T-cell (primary cell): ENCODE data around the gene MBP. TPM values are rescaled to one million over a fixed set of nuclear protein-coding genes. Genes with fewer than 3 reads are reported as not detected.

Source experiments
- ATAC-seq, 4 experiments: fragments of 200-7000 bp in 3 of 4; fragments of 150-1000 bp in 1 of 4; cut with Tn5 transposase; replicated peaks in 1 of 4; 1 replicate in 3 of 4; 2 replicates in 1 of 4; pipeline ENCODE4 v1.10.0; 2021; ENCODE audit warnings: moderate library complexity in 3 of 4, mild to moderate bottlenecking in 2 of 4, moderate number of reproducible peaks in 1 of 4
- CTCF ChIA-PET, 2 donors: fragments of 300-600 bp; sonication (Branson Sonifier 250); formaldehyde crosslinking; loops; one replicate each; lab custom pipeline; 2022; ENCODE audit warnings: antibody characterized with exemption in 2 of 2; lab: Charles Lee
- POLR2A ChIA-PET, 2 donors: fragments of 300-600 bp; sonication (Branson Sonifier 250); formaldehyde crosslinking; loops; one replicate each; lab custom pipeline; 2022; ENCODE audit warnings: antibody characterized with exemption in 2 of 2; lab: Charles Lee
- DNase-seq, 35 experiments: peaks; one replicate each; pipeline versions ENCODE4 v3.0.0 to v3.0.0-alpha.2; 2013 to 2023
- H3K27ac ChIP-seq: one replicate; pipeline ENCODE4 v1.5.1; 2013; ENCODE audit warnings: low read length
- H3K27me3 ChIP-seq, 2 experiments: replicated peaks in 1 of 2; 1 replicate in 1 of 2; 2 replicates in 1 of 2; pipeline versions ENCODE4 v1.6.1 to v1.7.0; 2013; ENCODE audit warnings: low read length in 1 of 2, mixed read lengths in 1 of 2; ENCODE audit not compliant: control insufficient read depth in 2 of 2, insufficient read depth in 2 of 2; ENCODE audit errors: extremely low read depth in 1 of 2
- H3K36me3 ChIP-seq, 2 donors: 1 replicate in 1 of 2; 2 replicates in 1 of 2; pipeline versions ENCODE4 v1.6.1 to v1.7.0; 2013; ENCODE audit warnings: low read length in 1 of 2; ENCODE audit not compliant: control insufficient read depth in 2 of 2, insufficient read depth in 1 of 2; ENCODE audit errors: extremely low read depth in 1 of 2
- H3K4me1 ChIP-seq, 2 experiments: 1 replicate in 1 of 2; 2 replicates in 1 of 2; pipeline versions ENCODE4 v1.6.1 to v1.7.0; 2013; ENCODE audit warnings: low read length in 2 of 2, mixed read lengths in 1 of 2; ENCODE audit not compliant: insufficient read depth in 2 of 2, control insufficient read depth in 1 of 2; ENCODE audit errors: extremely low read depth in 1 of 2
- H3K4me3 ChIP-seq, 2 donors: 1 replicate in 1 of 2; 2 replicates in 1 of 2; pipeline versions ENCODE4 v1.5.1 to v1.7.0; 2013; ENCODE audit warnings: mild to moderate bottlenecking in 2 of 2, low read length in 1 of 2, moderate library complexity in 1 of 2; ENCODE audit not compliant: control insufficient read depth in 1 of 2; ENCODE audit errors: extremely low read depth in 1 of 2
- H3K9me3 ChIP-seq: 2 replicates; pipeline ENCODE4 v1.7.0; 2013
- H3K27ac Mint-ChIP-seq, 2 donors: one replicate each; pipeline ENCODE4 v1.8.0; 2020 to 2021; ENCODE audit warnings: mild to moderate bottlenecking in 2 of 2, mixed read lengths in 2 of 2
- H3K27me3 Mint-ChIP-seq, 2 donors: one replicate each; pipeline ENCODE4 v1.8.0; 2021 to 2022; ENCODE audit warnings: mixed read lengths in 2 of 2
- H3K36me3 Mint-ChIP-seq: one replicate; pipeline ENCODE4 v1.8.0; 2021; ENCODE audit warnings: mixed read lengths
- H3K4me1 Mint-ChIP-seq, 3 donors: one replicate each; pipeline ENCODE4 v1.8.0; 2020 to 2022; ENCODE audit warnings: mixed read lengths in 3 of 3, mild to moderate bottlenecking in 1 of 3
- H3K4me3 Mint-ChIP-seq, 3 donors: one replicate each; pipeline ENCODE4 v1.8.0; 2020 to 2022; ENCODE audit warnings: mild to moderate bottlenecking in 3 of 3, mixed read lengths in 3 of 3, moderate library complexity in 3 of 3
- H3K9me3 Mint-ChIP-seq, 3 donors: one replicate each; pipeline ENCODE4 v1.8.0; 2020 to 2022; ENCODE audit warnings: mixed read lengths in 3 of 3
- WGBS: methylation state at CpG from one replicate; pipeline ENCODE4 v1.1.5; 2013; ENCODE audit warnings: missing lambda C conversion rate; ENCODE audit not compliant: insufficient coverage; 5-methylcytosine and 5-hydroxymethylcytosine counted together
- total RNA-seq, 35 experiments: library from RNA in 6 of 35; stranded (reverse) in 6 of 35; fragments of 120-200 nt in 1 of 35; gene quantifications; one replicate each; pipeline versions ENCODE4 v1.2.1 to v1.2.4 and lab custom pipeline; 2013 to 2026

Gene MBP
- total RNA-seq, 5 donors from 2014 or later (not counting 1 experiment from before 2014, with no cell fraction given) = 114 to 185 (median 152) TPM

GRCh38 chr18:77108001-77108692, 24.4 kb downstream of the MBP start:
- Mint-ChIP-seq H3K27ac (peak overlapping the region; percentile 95 to 96), H3K9me3 (no peaks in the 10 kb centered on the region), H3K4me1 (peaks cover 95 to 98% (median 97%) of the 10 kb centered on the region in 3 donors), H3K36me3 (peaks cover 57% of the 10 kb centered on the region), H3K27me3 (no peaks in the 10 kb centered on the region), H3K4me3 (peak overlapping the region; percentile 26 to 84 (median 43))
- no peaks in the 10 kb centered on the region for H3K9me3 ChIP-seq
- WGBS = 12% methylated on average over 10 of the region's 13 CpGs
- ATAC-seq (peak in 3 of 4 experiments; percentile 25 to 40 (median 39)), DNase-seq (peak in 8 of 35 experiments; percentile 19 to 62 (median 34))
- no peak overlapping the region for H3K4me3 ChIP-seq
- H3K36me3 ChIP-seq = peaks cover 8 to 34% of the 10 kb centered on the region in 2 donors
- peaks cover 40 to 91% of the 10 kb centered on the region in 2 experiments for H3K4me1 ChIP-seq
- no peaks in the 10 kb centered on the region for H3K27me3 ChIP-seq
- peak overlapping the region; percentile 88 for H3K27ac ChIP-seq
- ChIA-PET POLR2A (interaction anchor here (0.7 to 2.8 kb wide), 8 partner anchors 8 to 104 kb away, joined by 3 to 29 read pairs (median 4); no protein-coding TSS in a partner anchor), CTCF (interaction anchor here (0.6 to 1.7 kb wide), 8 partner anchors 11 to 53 kb away, joined by 3 to 7 read pairs (median 4); partner anchors contain the start of gene MBP (in 1 of the 2))

GRCh38 chr18:77107292-77107691, 25.3 kb downstream of the MBP start:
- Mint-ChIP-seq H3K9me3 (no peaks in the 10 kb centered on the region), H3K4me1 (peaks cover 96 to 99% (median 98%) of the 10 kb centered on the region in 3 donors), H3K27ac (peak overlapping the region; percentile 95 to 96), H3K27me3 (no peaks in the 10 kb centered on the region), H3K4me3 (peak overlapping the region; percentile 42 to 84 (median 43)), H3K36me3 (peaks cover 50% of the 10 kb centered on the region)
- CTCF ChIA-PET = interaction anchor here (0.5 to 1.7 kb wide), 4 partner anchors 16 to 51 kb away, joined by 3 to 5 read pairs (median 4); no protein-coding TSS in a partner anchor
- peak overlapping the region; percentile 88 for H3K27ac ChIP-seq
- H3K36me3 ChIP-seq = peaks cover 8 to 27% of the 10 kb centered on the region in 2 donors
- DNase-seq (no peak), ATAC-seq (no peak)
- 77% methylated on average over 3 of the region's 5 CpGs for WGBS
- no peak overlapping the region for H3K4me3 ChIP-seq
- H3K9me3 ChIP-seq = no peaks in the 10 kb centered on the region
- peaks cover 45 to 86% of the 10 kb centered on the region in 2 experiments for H3K4me1 ChIP-seq
- no peaks in the 10 kb centered on the region for H3K27me3 ChIP-seq
- POLR2A ChIA-PET = interaction anchor here (0.7 to 2.8 kb wide), 6 partner anchors 10 to 40 kb away, joined by 3 to 29 read pairs (median 6); no protein-coding TSS in a partner anchor

GRCh38 chr18:77106331-77106730, 26.3 kb downstream of the MBP start:
- Mint-ChIP-seq H3K4me1 (peaks cover 97 to 99% (median 98%) of the 10 kb centered on the region in 3 donors), H3K36me3 (peaks cover 50% of the 10 kb centered on the region), H3K27ac (peak overlapping the region; percentile 95 to 96), H3K4me3 (peak overlapping the region; percentile 68 to 84 (median 68)), H3K27me3 (no peaks in the 10 kb centered on the region), H3K9me3 (no peaks in the 10 kb centered on the region)
- Histone ChIP-seq H3K4me1 (peaks cover 50 to 86% of the 10 kb centered on the region in 2 experiments), H3K4me3 (no peak overlapping the region), H3K27me3 (no peaks in the 10 kb centered on the region), H3K27ac (peak overlapping the region; percentile 88), H3K9me3 (no peaks in the 10 kb centered on the region), H3K36me3 (peaks cover 8 to 21% of the 10 kb centered on the region in 2 donors)
- ChIA-PET POLR2A (interaction anchor here in 1 of 2 donors (1.4 to 1.8 kb wide), 2 partner anchors 17 to 24 kb away, joined by 5 to 27 read pairs; no protein-coding TSS in a partner anchor), CTCF (interaction anchor here (0.6 to 1.4 kb wide), 4 partner anchors 17 to 32 kb away, joined by 3 to 5 read pairs (median 4); no protein-coding TSS in a partner anchor)
- WGBS = 17% methylated on average over 2 of the region's 15 CpGs
- peak; percentile 61 to 74 (median 72) for ATAC-seq
- DNase-seq = peak; percentile 60 to 95 (median 87)

- no peaks in the 10 kb centered on the region for H3K9me3 Mint-ChIP-seq
- no peaks in the 10 kb centered on the region for H3K27me3 ChIP-seq
- ChIA-PET POLR2A (interaction anchor here in 1 of 2 donors (0.7 to 1.8 kb wide), 3 partner anchors 18 to 39 kb away, joined by 3 to 27 read pairs (median 5); no protein-coding TSS in a partner anchor), CTCF (interaction anchor here (0.6 to 2.0 kb wide), 5 partner anchors 19 to 43 kb away, joined by 3 to 6 read pairs (median 3); no protein-coding TSS in a partner anchor)
- H3K27ac Mint-ChIP-seq = peak overlapping the region; percentile 95 to 96
- peaks cover 55 to 86% of the 10 kb centered on the region in 2 experiments for H3K4me1 ChIP-seq
- H3K4me3 Mint-ChIP-seq = peak overlapping the region; percentile 68 to 84 (median 68)
- peak overlapping the region in 1 of 2 donors; percentile 25 for H3K4me3 ChIP-seq
- peak overlapping the region; percentile 88 for H3K27ac ChIP-seq
- peaks cover 97 to 99% (median 98%) of the 10 kb centered on the region in 3 donors for H3K4me1 Mint-ChIP-seq
- peaks cover 8 to 17% of the 10 kb centered on the region in 2 donors for H3K36me3 ChIP-seq
- no peak for ATAC-seq
- no peaks in the 10 kb centered on the region for H3K27me3 Mint-ChIP-seq
- H3K9me3 ChIP-seq = no peaks in the 10 kb centered on the region
- DNase-seq = no peak
- WGBS = no CpG with 5 or more reads among the region's 3 CpGs
- peaks cover 47% of the 10 kb centered on the region for H3K36me3 Mint-ChIP-seq
Observed at GRCh38 chr18:77105680-77106079, 26.9 kb downstream of the MBP start.

GRCh38 chr18:77105028-77105427, 27.6 kb downstream of the MBP start:
- ATAC-seq (no peak), DNase-seq (peak in 1 of 35 experiments; percentile 65)
- Mint-ChIP-seq H3K27ac (peak overlapping the region; percentile 95 to 96), H3K27me3 (no peaks in the 10 kb centered on the region), H3K4me1 (peaks cover 98 to 99% (median 99%) of the 10 kb centered on the region in 3 donors), H3K4me3 (peak overlapping the region; percentile 68 to 84 (median 68)), H3K9me3 (no peaks in the 10 kb centered on the region), H3K36me3 (peaks cover 45% of the 10 kb centered on the region)
- POLR2A ChIA-PET = interaction anchor here in 1 of 2 donors (0.7 to 1.8 kb wide), 3 partner anchors 18 to 38 kb away, joined by 3 to 27 read pairs (median 5); no protein-coding TSS in a partner anchor
- peaks cover 59 to 88% of the 10 kb centered on the region in 2 experiments for H3K4me1 ChIP-seq
- H3K4me3 ChIP-seq = no peak overlapping the region
- no peaks in the 10 kb centered on the region for H3K9me3 ChIP-seq
- peaks cover 8 to 16% of the 10 kb centered on the region in 2 donors for H3K36me3 ChIP-seq
- peak overlapping the region; percentile 88 for H3K27ac ChIP-seq
- H3K27me3 ChIP-seq = no peaks in the 10 kb centered on the region
- 18% methylated on average over 5 of the region's 10 CpGs for WGBS
- CTCF ChIA-PET = interaction anchor here in 1 of 2 donors (0.8 to 2.0 kb wide), 4 partner anchors 19 to 44 kb away, joined by 3 to 6 read pairs (median 3); no protein-coding TSS in a partner anchor
